ENCODE results near the gene MIEN1. TPM values are rescaled to one million over a fixed set of nuclear protein-coding genes. Genes with fewer than 3 reads are reported as not detected.
A peak's percentile ranks its signal among the peaks of the same experiment; 100 is the strongest.
"Not testable (repeated sequence)": the region's sequence is repeated elsewhere in the genome, so short reads cannot be mapped to it uniquely, and the experiment has no call there.

Gene MIEN1
- total RNA-seq, 4 donors from 2014 or later = 99.3 to 215 (median 109) TPM

GRCh38 chr17:39732586-39732985 lies 2.3 kb upstream of the MIEN1 start:
- Histone ChIP-seq H3K27ac (no peak overlapping the region), H3K36me3 (peaks cover 0 to 4% (median 0%) of the 10 kb centered on the region in 4 donors), H3K4me3 (no peak overlapping the region), H3K27me3 (peaks cover 9% of the 10 kb centered on the region), H3K4me1 (peaks cover 8 to 27% (median 20%) of the 10 kb centered on the region in 4 donors), H3K9me3 (no peaks in the 10 kb centered on the region)
- TF ChIP-seq POLR2AphosphoS5 (IDR thresholded peaks at IDR 0.05) = no peak
- no peak for TF ChIP-seq POLR2A (IDR thresholded peaks at IDR 0.05)
- no peak for TF ChIP-seq CTCF (IDR thresholded peaks at IDR 0.05)
- no peak for TF ChIP-seq EP300 (IDR thresholded peaks at IDR 0.05; ENCODE audit: low read depth)
- in situ Hi-C loops (cut with MboI; ENCODE audit: low pct_ligation_motif_present in 1 of 4, low pct_unique_long_range_greater_than_20kb in 1 of 4, low sequenced_read_pairs in 3 of 4) (loop anchor here in 1 of 4 donors (25.0 kb wide), 1 partner anchor 95 kb away; the partner anchor contains the start of genes PPP1R1B and STARD3), intact Hi-C loops (cut with DNase I; ENCODE audit: low total_unique reads) (no loop called here)
- WGBS, 2 donors (ENCODE audit: low coverage in 1 of 2) = 95 to 100% methylated on average over 2 to 3 of the region's 3 CpGs
- no peak for DNase-seq

GRCh38 chr17:39729280-39729851 lies 966 bp downstream of the MIEN1 start:
- in situ Hi-C loops (cut with MboI; ENCODE audit: low pct_ligation_motif_present in 1 of 4, low pct_unique_long_range_greater_than_20kb in 1 of 4, low sequenced_read_pairs in 3 of 4) (loop anchor here in 1 of 4 donors (25.0 kb wide), 1 partner anchor 92 kb away; the partner anchor contains the start of genes PPP1R1B and STARD3), intact Hi-C loops (cut with DNase I; ENCODE audit: low total_unique reads) (no loop called here)
- Histone ChIP-seq H3K36me3 (peaks cover 0 to 25% (median 0%) of the 10 kb centered on the region in 4 donors), H3K4me1 (peaks cover 8 to 13% (median 10%) of the 10 kb centered on the region in 4 donors), H3K9me3 (no peaks in the 10 kb centered on the region), H3K27ac (peak overlapping the region; percentile 86 to 95 (median 91)), H3K27me3 (no peaks in the 10 kb centered on the region), H3K4me3 (peak overlapping the region; percentile 69 to 90 (median 82))
- no peak for TF ChIP-seq POLR2A (IDR thresholded peaks at IDR 0.05)
- TF ChIP-seq POLR2AphosphoS5 (IDR thresholded peaks at IDR 0.05) = no peak
- no peak for TF ChIP-seq EP300 (IDR thresholded peaks at IDR 0.05; ENCODE audit: low read depth)
- no peak for TF ChIP-seq CTCF (IDR thresholded peaks at IDR 0.05)
- DNase-seq = no peak
- 68 to 80% methylated on average over 1 to 6 of the region's 6 CpGs for WGBS, 2 donors (ENCODE audit: low coverage in 1 of 2)

- H3K27me3 ChIP-seq = no peaks in the 10 kb centered on the region
- in situ Hi-C loops (cut with MboI; ENCODE audit: low pct_ligation_motif_present in 1 of 4, low pct_unique_long_range_greater_than_20kb in 1 of 4, low sequenced_read_pairs in 3 of 4) (loop anchor here in 1 of 4 donors (25.0 kb wide), 1 partner anchor 90 kb away; the partner anchor contains the start of genes PPP1R1B and STARD3), intact Hi-C loops (cut with DNase I; ENCODE audit: low total_unique reads) (no loop called here)
- WGBS, 2 donors (ENCODE audit: low coverage in 1 of 2) = 75% methylated on average over 10 of the region's 10 CpGs; no CpG with 5 or more reads in 1 of the 2 donors
- no peaks in the 10 kb centered on the region for H3K9me3 ChIP-seq
- H3K4me1 ChIP-seq = peaks cover 8 to 14% (median 11%) of the 10 kb centered on the region in 4 donors
- H3K27ac ChIP-seq = no peak overlapping the region
- no peak overlapping the region for H3K4me3 ChIP-seq
- TF ChIP-seq POLR2A (IDR thresholded peaks at IDR 0.05) (no peak), CTCF (IDR thresholded peaks at IDR 0.05) (no peak), POLR2AphosphoS5 (IDR thresholded peaks at IDR 0.05) (no peak), EP300 (IDR thresholded peaks at IDR 0.05; ENCODE audit: low read depth) (no peak)
- DNase-seq = no peak
- H3K36me3 ChIP-seq = peaks cover 0 to 25% (median 0%) of the 10 kb centered on the region in 4 donors
Measured at GRCh38 chr17:39727556-39727955, 2.8 kb downstream of the MIEN1 start.

GRCh38 chr17:39726617-39727016 lies 3.7 kb downstream of the MIEN1 start:
- intact Hi-C loops (cut with DNase I; ENCODE audit: low total_unique reads) = no loop called here
- 96% methylated on average over 9 of the region's 9 CpGs; no CpG with 5 or more reads in 1 of the 2 donors for WGBS, 2 donors (ENCODE audit: low coverage in 1 of 2)
- no peak for DNase-seq
- Histone ChIP-seq H3K27ac (no peak overlapping the region), H3K9me3 (no peaks in the 10 kb centered on the region), H3K4me3 (no peak overlapping the region), H3K36me3 (peaks cover 0 to 25% (median 0%) of the 10 kb centered on the region in 4 donors), H3K27me3 (no peaks in the 10 kb centered on the region), H3K4me1 (peaks cover 8 to 14% (median 11%) of the 10 kb centered on the region in 4 donors)
- in situ Hi-C loops (cut with MboI; ENCODE audit: low pct_ligation_motif_present in 1 of 4, low pct_unique_long_range_greater_than_20kb in 1 of 4, low sequenced_read_pairs in 3 of 4) = loop anchor here in 1 of 4 donors (25.0 kb wide), 1 partner anchor 89 kb away; the partner anchor contains the start of genes PPP1R1B and STARD3
- no peak for TF ChIP-seq POLR2A (IDR thresholded peaks at IDR 0.05)
- TF ChIP-seq EP300 (IDR thresholded peaks at IDR 0.05; ENCODE audit: low read depth) = no peak
- no peak for TF ChIP-seq POLR2AphosphoS5 (IDR thresholded peaks at IDR 0.05)
- no peak for TF ChIP-seq CTCF (IDR thresholded peaks at IDR 0.05)

- Histone ChIP-seq H3K4me1 (peaks cover 8 to 14% (median 11%) of the 10 kb centered on the region in 4 donors), H3K36me3 (peaks cover 0 to 25% (median 0%) of the 10 kb centered on the region in 4 donors)
- intact Hi-C loops (cut with DNase I; ENCODE audit: low total_unique reads); DNase-seq; H3K4me3 ChIP-seq; H3K9me3 ChIP-seq; H3K27ac ChIP-seq; H3K27me3 ChIP-seq: not testable (repeated sequence)
- in situ Hi-C loops (cut with MboI; ENCODE audit: low pct_ligation_motif_present in 1 of 4, low pct_unique_long_range_greater_than_20kb in 1 of 4, low sequenced_read_pairs in 3 of 4) = loop anchor here in 1 of 4 donors (25.0 kb wide), 1 partner anchor 89 kb away; the partner anchor contains the start of genes PPP1R1B and STARD3
- WGBS, 2 donors (ENCODE audit: low coverage in 1 of 2) = 100% methylated on average over 1 of the region's 1 CpG
Measured at GRCh38 chr17:39725923-39726322, 4.4 kb downstream of the MIEN1 start.

Measured in transverse colon (tissue), 4 donors.